ENCODE measurements around the gene FAS. TPM values are rescaled to one million over a fixed set of nuclear protein-coding genes. Genes with fewer than 3 reads are reported as not detected.

The FAS gene
- total RNA-seq, 6 donors from 2014 or later, result 30.1 to 80.3 (median 44.4) TPM

DNA sequence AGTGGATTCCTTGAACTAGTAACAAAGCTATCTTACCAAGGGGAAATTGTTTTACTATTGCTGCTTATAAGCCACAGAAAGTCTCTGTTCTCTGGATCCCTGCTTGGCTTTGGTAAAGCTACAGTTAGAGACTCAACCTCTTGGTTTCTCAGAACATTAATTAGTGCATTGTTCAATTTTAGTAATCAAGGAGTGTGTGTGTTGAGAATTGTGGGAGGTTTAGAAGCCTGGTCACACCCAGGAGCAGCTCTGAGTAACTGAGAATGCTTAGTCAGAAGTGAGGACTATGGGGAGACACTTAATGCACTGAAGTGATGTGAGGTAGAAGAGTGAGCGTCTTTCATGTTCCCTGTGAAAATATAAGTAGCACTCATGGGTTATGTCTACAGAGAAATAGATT, 29.8 kb upstream of the FAS start:
- Histone ChIP-seq H3K4me3 (no peak overlapping the region), H3K36me3 (no peaks in the 10 kb centered on the region), H3K27ac (no peak overlapping the region), H3K9me3 (no peaks in the 10 kb centered on the region), H3K27me3 (no peaks in the 10 kb centered on the region), H3K4me1 (no peaks in the 10 kb centered on the region)
- ATAC-seq (ENCODE audit: low FRiP score in 2 of 2) (no peak), DNase-seq (no peak)
- 50 to 71% methylated on average over 1 of the region's 1 CpG for WGBS, 2 donors
- TF ChIP-seq, protein P1, sequence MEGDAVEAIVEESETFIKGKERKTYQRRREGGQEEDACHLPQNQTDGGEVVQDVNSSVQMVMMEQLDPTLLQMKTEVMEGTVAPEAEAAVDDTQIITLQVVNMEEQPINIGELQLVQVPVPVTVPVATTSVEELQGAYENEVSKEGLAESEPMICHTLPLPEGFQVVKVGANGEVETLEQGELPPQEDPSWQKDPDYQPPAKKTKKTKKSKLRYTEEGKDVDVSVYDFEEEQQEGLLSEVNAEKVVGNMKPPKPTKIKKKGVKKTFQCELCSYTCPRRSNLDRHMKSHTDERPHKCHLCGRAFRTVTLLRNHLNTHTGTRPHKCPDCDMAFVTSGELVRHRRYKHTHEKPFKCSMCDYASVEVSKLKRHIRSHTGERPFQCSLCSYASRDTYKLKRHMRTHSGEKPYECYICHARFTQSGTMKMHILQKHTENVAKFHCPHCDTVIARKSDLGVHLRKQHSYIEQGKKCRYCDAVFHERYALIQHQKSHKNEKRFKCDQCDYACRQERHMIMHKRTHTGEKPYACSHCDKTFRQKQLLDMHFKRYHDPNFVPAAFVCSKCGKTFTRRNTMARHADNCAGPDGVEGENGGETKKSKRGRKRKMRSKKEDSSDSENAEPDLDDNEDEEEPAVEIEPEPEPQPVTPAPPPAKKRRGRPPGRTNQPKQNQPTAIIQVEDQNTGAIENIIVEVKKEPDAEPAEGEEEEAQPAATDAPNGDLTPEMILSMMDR (IDR thresholded peaks at IDR 0.05), result no peak
- TF ChIP-seq POLR2A (IDR thresholded peaks at IDR 0.05), result no peak
- no peak for TF ChIP-seq POLR2AphosphoS5 (IDR thresholded peaks at IDR 0.05)
- no peak for TF ChIP-seq EP300 (IDR thresholded peaks at IDR 0.05)

DNA sequence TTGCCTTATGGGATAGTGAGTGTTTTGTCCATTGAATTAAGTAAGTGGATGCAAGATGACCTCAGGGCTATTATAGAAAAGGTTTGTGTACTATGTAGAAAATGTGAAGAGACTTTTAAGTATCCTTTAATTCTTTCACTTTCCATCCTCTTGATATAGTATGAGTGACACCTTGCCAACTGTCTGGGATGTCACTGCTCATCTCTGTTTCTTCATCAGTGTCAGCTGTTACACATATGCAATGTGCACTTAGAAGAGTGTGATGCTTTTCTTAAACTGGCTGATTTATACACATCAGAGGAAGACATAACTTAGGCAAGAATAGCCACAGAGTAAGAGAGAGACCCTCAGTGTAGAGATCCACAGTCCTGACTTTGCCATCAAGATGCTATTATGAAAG, 29.3 kb upstream of the FAS start:
- no peak for ATAC-seq (ENCODE audit: low FRiP score in 2 of 2)

DNA sequence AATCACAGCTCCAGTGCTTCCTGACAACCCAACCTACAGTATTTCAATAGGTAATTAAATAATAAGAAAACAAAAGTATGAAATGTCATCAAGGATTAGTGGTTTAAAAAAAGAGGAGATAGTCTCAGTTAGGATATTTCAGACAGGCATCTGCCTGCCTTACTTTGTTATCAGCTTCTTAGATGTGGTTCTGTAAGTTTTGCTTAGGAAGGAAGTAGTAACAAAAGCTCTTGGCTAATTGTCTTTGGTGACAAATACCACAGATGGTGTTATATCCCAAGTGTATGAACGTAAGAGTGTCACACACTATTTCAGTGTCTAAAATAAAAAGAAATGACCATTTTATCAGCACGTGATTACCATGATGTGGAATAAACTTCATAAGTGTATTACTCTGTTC, 28.3 kb upstream of the FAS start:
- H3K27me3 ChIP-seq, result no peaks in the 10 kb centered on the region
- 41 to 54% methylated on average over 2 of the region's 2 CpGs for WGBS, 2 donors
- H3K4me1 ChIP-seq, result peaks cover 0 to 11% (median 4%) of the 10 kb centered on the region in 4 donors
- DNase-seq (no peak), ATAC-seq (ENCODE audit: low FRiP score in 2 of 2) (no peak)
- H3K4me3 ChIP-seq, result no peak overlapping the region
- no peak for TF ChIP-seq POLR2A (IDR thresholded peaks at IDR 0.05)
- TF ChIP-seq, protein P1 (IDR thresholded peaks at IDR 0.05), result no peak
- no peak for TF ChIP-seq EP300 (IDR thresholded peaks at IDR 0.05)
- no peak for TF ChIP-seq POLR2AphosphoS5 (IDR thresholded peaks at IDR 0.05)
- no peaks in the 10 kb centered on the region for H3K36me3 ChIP-seq
- no peaks in the 10 kb centered on the region for H3K9me3 ChIP-seq
- H3K27ac ChIP-seq, result no peak overlapping the region

More for the DNA sequence above, 29.3 kb upstream of the FAS start:
- Histone ChIP-seq H3K9me3 (no peaks in the 10 kb centered on the region), H3K4me1 (peaks cover 0 to 3% (median 1%) of the 10 kb centered on the region in 4 donors), H3K27me3 (no peaks in the 10 kb centered on the region), H3K36me3 (no peaks in the 10 kb centered on the region), H3K4me3 (no peak overlapping the region), H3K27ac (no peak overlapping the region)
- TF ChIP-seq POLR2AphosphoS5 (IDR thresholded peaks at IDR 0.05) (no peak), POLR2A (IDR thresholded peaks at IDR 0.05) (no peak), EP300 (IDR thresholded peaks at IDR 0.05) (no peak)
- TF ChIP-seq, protein P1 (IDR thresholded peaks at IDR 0.05), result no peak
- DNase-seq, result no peak

DNA sequence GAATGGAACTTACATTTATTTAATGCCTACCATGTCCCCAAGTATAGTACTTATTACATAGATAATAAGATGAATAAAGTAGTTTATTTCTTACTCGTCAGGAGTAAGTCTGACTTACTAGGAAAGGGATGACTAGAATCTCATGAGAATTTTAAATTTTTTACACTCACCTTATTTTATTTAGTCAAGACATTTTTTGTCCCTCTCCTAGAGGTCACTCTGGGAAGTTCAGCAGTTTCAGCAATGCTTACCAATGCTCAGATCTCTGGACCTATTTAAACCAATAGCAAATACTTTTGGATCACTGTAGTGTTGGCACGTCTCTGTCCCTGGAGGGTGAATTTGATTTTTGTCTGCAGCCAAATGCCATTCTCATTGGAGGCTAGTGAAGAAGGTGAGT, 27.3 kb upstream of the FAS start:
- 97 to 98% methylated on average over 2 of the region's 2 CpGs for WGBS, 2 donors
- no peaks in the 10 kb centered on the region for H3K36me3 ChIP-seq
- DNase-seq (no peak), ATAC-seq (ENCODE audit: low FRiP score in 2 of 2) (no peak)
- H3K27me3 ChIP-seq, result no peaks in the 10 kb centered on the region
- no peak overlapping the region for H3K27ac ChIP-seq
- H3K4me1 ChIP-seq, result peaks cover 0 to 11% (median 4%) of the 10 kb centered on the region in 4 donors
- no peak overlapping the region for H3K4me3 ChIP-seq
- no peak for TF ChIP-seq POLR2A (IDR thresholded peaks at IDR 0.05)
- TF ChIP-seq POLR2AphosphoS5 (IDR thresholded peaks at IDR 0.05), result no peak
- TF ChIP-seq, protein P1 (IDR thresholded peaks at IDR 0.05), result no peak
- no peak for TF ChIP-seq EP300 (IDR thresholded peaks at IDR 0.05)
- no peaks in the 10 kb centered on the region for H3K9me3 ChIP-seq

- DNase-seq (no peak), ATAC-seq (ENCODE audit: low FRiP score in 2 of 2) (no peak)
- WGBS, 2 donors, result 81 to 92% methylated on average over 1 of the region's 1 CpG
- no peak for TF ChIP-seq EP300 (IDR thresholded peaks at IDR 0.05)
- Histone ChIP-seq H3K36me3 (no peaks in the 10 kb centered on the region), H3K27ac (no peak overlapping the region), H3K4me1 (peaks cover 0 to 11% (median 4%) of the 10 kb centered on the region in 4 donors), H3K4me3 (no peak overlapping the region), H3K9me3 (no peaks in the 10 kb centered on the region), H3K27me3 (no peaks in the 10 kb centered on the region)
These were observed 26.2 kb upstream of the FAS start for GRCh38 chr10:88964360-88964759.

All from upper lobe of left lung (tissue), 6 donors.